ENCODE measurements around the gene NR4A1. TPM values are rescaled to one million over a fixed set of nuclear protein-coding genes. Genes with fewer than 3 reads are reported as not detected.

The NR4A1 gene
- total RNA-seq, 2 donors from 2014 or later = 79.2 to 133 TPM

GRCh38 chr12:52053536-52054209 lies 2.4 kb downstream of the NR4A1 start:
- Mint-ChIP-seq H3K27ac (peak overlapping the region; percentile 96), H3K4me3 (peak overlapping the region; percentile 47), H3K36me3 (ENCODE audit: low read depth) (peaks cover 2% of the 10 kb centered on the region), H3K4me1 (peaks cover 26% of the 10 kb centered on the region), H3K27me3 (peaks cover 7% of the 10 kb centered on the region)
- DNase-seq (no peak), ATAC-seq (no peak)
- no peaks in the 10 kb centered on the region for H3K9me3 ChIP-seq (ENCODE audit: control insufficient read depth, low read length, poor library complexity, severe bottlenecking)

- no peak for ATAC-seq
Measured at GRCh38 chr12:52054231-52054832, 3.1 kb downstream of the NR4A1 start.

DNA sequence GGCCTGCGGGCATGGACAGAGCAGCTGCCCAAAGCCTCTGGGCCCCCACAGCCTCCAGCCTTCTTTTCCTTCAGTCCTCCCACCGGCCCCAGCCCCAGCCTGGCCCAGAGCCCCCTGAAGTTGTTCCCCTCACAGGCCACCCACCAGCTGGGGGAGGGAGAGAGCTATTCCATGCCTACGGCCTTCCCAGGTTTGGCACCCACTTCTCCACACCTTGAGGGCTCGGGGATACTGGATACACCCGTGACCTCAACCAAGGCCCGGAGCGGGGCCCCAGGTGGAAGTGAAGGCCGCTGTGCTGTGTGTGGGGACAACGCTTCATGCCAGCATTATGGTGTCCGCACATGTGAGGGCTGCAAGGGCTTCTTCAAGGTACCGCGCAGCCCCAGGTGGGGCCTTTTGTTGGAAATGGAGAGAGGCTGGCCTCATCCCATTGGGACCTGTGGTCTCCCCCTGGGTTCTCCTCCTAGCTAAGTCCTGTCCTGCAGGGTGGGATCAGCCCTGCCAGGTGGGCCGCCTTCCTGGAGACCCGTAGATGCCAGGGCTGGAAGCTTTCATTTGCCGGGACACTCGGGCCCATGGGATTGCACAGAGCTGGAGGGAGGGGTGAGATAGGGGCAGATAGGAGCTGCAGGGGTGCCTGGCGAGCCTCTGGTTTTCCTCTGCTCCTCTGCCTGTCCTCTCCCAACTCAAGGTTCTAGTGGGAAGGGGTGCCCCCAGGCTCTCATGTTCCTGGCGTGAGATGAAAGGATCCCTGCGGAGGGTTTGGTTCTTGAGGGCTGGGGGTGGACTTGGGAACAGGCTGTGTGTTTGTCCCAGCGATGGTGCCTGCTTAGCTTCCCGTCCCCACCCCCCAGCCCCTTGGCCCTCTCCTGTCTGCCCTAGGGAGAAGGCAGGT lies 3.8 kb downstream of the NR4A1 start:
- no peaks in the 10 kb centered on the region for H3K9me3 ChIP-seq (ENCODE audit: control insufficient read depth, low read length, poor library complexity, severe bottlenecking)
- DNase-seq (no peak), ATAC-seq (no peak)
- peaks cover 16% of the 10 kb centered on the region for H3K4me1 Mint-ChIP-seq
- H3K27ac Mint-ChIP-seq = peak overlapping the region; percentile 39
- no peaks in the 10 kb centered on the region for H3K36me3 Mint-ChIP-seq (ENCODE audit: low read depth)
- no peaks in the 10 kb centered on the region for H3K27me3 Mint-ChIP-seq
- H3K4me3 Mint-ChIP-seq = no peak overlapping the region

More at GRCh38 chr12:52054231-52054832, 3.1 kb downstream of the NR4A1 start:
- Mint-ChIP-seq H3K4me3 (no peak overlapping the region), H3K27me3 (peaks cover 3% of the 10 kb centered on the region), H3K4me1 (peaks cover 24% of the 10 kb centered on the region), H3K27ac (peak overlapping the region; percentile 39), H3K36me3 (ENCODE audit: low read depth) (no peaks in the 10 kb centered on the region)
- DNase-seq = no peak
- no peaks in the 10 kb centered on the region for H3K9me3 ChIP-seq (ENCODE audit: control insufficient read depth, low read length, poor library complexity, severe bottlenecking)

DNA sequence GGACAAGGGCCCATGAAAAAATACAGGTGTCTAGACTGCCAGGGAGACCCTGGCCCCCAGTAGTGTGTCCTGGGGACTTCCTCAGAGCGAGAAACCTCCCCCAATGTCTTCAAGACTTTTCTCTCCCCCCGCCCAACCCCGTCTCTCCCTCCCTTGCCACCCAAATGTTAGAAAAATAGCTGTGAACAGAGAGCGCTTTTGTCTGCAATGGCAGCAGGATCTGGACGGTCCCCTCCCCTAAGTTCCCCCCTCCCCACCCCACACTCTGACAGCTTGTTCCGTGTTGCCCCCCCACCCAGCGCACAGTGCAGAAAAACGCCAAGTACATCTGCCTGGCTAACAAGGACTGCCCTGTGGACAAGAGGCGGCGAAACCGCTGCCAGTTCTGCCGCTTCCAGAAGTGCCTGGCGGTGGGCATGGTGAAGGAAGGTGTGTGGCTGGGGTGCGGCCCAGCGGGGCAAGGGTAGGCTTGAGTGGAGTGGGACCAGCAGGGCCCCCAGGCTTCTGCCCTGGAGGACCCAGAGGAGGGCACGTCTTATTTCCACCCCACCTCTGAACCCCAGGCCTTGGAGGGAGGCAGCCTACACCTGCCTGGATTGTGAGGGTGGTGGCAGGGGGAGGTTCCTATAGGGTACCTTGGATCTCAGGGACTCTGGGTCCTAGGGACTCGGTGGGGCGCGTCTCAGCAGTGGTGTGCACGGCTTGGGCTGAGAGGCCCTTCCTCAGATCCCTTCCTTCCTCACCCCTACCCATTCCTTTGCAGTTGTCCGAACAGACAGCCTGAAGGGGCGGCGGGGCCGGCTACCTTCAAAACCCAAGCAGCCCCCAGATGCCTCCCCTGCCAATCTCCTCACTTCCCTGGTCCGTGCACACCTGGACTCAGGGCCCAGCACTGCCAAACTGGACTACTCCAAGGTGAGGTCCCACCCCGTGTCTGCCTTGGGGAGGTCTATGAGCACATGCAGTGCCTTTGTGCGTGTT lies 4.8 kb downstream of the NR4A1 start:
- DNase-seq (no peak), ATAC-seq (no peak)
- no peak overlapping the region for H3K27ac Mint-ChIP-seq
- peaks cover 14% of the 10 kb centered on the region for H3K4me1 Mint-ChIP-seq
- no peaks in the 10 kb centered on the region for H3K27me3 Mint-ChIP-seq
- no peaks in the 10 kb centered on the region for H3K36me3 Mint-ChIP-seq (ENCODE audit: low read depth)
- no peaks in the 10 kb centered on the region for H3K9me3 ChIP-seq (ENCODE audit: control insufficient read depth, low read length, poor library complexity, severe bottlenecking)
- no peak overlapping the region for H3K4me3 Mint-ChIP-seq

GRCh38 chr12:52056801-52057637 lies 5.8 kb downstream of the NR4A1 start:
- no peaks in the 10 kb centered on the region for H3K27me3 Mint-ChIP-seq
- peak overlapping the region; percentile 9 for H3K4me3 Mint-ChIP-seq
- ATAC-seq = no peak
- H3K4me1 Mint-ChIP-seq = peaks cover 6% of the 10 kb centered on the region
- DNase-seq = no peak
- H3K36me3 Mint-ChIP-seq (ENCODE audit: low read depth) = no peaks in the 10 kb centered on the region
- H3K9me3 ChIP-seq (ENCODE audit: control insufficient read depth, low read length, poor library complexity, severe bottlenecking) = no peaks in the 10 kb centered on the region
- H3K27ac Mint-ChIP-seq = no peak overlapping the region

- no peak for ATAC-seq
- DNase-seq = no peak
- H3K9me3 ChIP-seq (ENCODE audit: control insufficient read depth, low read length, poor library complexity, severe bottlenecking) = no peaks in the 10 kb centered on the region
- Mint-ChIP-seq H3K27ac (no peak overlapping the region), H3K4me1 (no peaks in the 10 kb centered on the region), H3K27me3 (no peaks in the 10 kb centered on the region), H3K36me3 (ENCODE audit: low read depth) (no peaks in the 10 kb centered on the region), H3K4me3 (no peak overlapping the region)
Measured at GRCh38 chr12:52057638-52058576, 6.7 kb downstream of the NR4A1 start.

DNA sequence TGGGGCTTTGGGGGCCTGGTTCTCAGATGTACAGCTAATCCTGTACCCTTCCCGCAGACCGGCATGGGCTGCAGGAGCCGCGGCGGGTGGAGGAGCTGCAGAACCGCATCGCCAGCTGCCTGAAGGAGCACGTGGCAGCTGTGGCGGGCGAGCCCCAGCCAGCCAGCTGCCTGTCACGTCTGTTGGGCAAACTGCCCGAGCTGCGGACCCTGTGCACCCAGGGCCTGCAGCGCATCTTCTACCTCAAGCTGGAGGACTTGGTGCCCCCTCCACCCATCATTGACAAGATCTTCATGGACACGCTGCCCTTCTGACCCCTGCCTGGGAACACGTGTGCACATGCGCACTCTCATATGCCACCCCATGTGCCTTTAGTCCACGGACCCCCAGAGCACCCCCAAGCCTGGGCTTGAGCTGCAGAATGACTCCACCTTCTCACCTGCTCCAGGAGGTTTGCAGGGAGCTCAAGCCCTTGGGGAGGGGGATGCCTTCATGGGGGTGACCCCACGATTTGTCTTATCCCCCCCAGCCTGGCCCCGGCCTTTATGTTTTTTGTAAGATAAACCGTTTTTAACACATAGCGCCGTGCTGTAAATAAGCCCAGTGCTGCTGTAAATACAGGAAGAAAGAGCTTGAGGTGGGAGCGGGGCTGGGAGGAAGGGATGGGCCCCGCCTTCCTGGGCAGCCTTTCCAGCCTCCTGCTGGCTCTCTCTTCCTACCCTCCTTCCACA lies 7.6 kb downstream of the NR4A1 start:
- no peaks in the 10 kb centered on the region for H3K36me3 Mint-ChIP-seq (ENCODE audit: low read depth)
- H3K4me1 Mint-ChIP-seq = no peaks in the 10 kb centered on the region
- DNase-seq (no peak), ATAC-seq (no peak)
- H3K9me3 ChIP-seq (ENCODE audit: control insufficient read depth, low read length, poor library complexity, severe bottlenecking) = no peaks in the 10 kb centered on the region
- no peak overlapping the region for H3K4me3 Mint-ChIP-seq
- no peaks in the 10 kb centered on the region for H3K27me3 Mint-ChIP-seq
- no peak overlapping the region for H3K27ac Mint-ChIP-seq

DNA sequence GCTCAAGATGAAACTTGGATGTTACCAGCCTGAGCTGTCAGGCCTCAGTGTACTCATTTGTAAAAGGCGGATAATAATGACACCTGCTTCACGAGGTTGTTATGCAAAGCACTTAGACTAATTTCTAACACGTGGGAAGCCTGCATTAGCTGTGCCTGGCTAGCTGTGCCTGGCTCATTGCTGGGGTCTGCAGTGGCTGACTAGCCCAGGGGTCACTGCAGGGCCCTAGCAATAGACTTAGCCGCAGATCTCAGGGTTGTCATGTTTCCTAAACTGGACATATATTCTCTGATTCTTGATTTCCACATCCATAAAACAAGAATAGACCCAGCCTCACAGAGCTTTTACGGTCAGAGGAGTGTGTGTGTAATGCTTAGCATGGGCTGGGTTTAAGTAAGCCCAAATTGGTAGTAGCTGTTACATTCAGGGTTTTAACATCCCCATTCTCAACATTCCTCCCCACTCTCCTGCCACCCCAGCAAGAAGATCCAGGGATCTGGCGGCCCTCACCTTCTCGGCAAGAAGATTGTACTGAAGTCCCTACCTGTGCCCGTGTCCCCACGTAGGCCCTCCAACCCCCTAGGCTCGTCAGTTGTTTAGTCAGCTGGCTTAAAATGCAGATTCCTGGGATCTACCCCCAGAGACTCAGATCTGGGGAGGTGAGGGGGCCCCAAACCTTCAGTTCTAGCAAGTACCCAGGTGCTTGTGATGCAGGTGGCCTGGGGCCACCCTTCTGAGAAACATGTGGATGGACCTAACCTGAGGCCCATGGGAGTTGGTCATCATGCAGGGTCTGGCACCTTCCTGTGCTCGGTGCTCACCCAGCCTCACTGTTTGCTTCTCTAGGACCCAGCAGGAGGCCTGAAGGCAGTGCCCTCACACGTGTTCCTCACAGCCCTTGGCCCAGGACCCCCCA lies 8.6 kb downstream of the NR4A1 start:
- no peak for DNase-seq
- H3K36me3 Mint-ChIP-seq (ENCODE audit: low read depth) = no peaks in the 10 kb centered on the region
- H3K4me1 Mint-ChIP-seq = no peaks in the 10 kb centered on the region
- peak; percentile 7 for ATAC-seq
- H3K4me3 Mint-ChIP-seq = no peak overlapping the region
- H3K27me3 Mint-ChIP-seq = no peaks in the 10 kb centered on the region
- no peaks in the 10 kb centered on the region for H3K9me3 ChIP-seq (ENCODE audit: control insufficient read depth, low read length, poor library complexity, severe bottlenecking)
- no peak overlapping the region for H3K27ac Mint-ChIP-seq

DNA sequence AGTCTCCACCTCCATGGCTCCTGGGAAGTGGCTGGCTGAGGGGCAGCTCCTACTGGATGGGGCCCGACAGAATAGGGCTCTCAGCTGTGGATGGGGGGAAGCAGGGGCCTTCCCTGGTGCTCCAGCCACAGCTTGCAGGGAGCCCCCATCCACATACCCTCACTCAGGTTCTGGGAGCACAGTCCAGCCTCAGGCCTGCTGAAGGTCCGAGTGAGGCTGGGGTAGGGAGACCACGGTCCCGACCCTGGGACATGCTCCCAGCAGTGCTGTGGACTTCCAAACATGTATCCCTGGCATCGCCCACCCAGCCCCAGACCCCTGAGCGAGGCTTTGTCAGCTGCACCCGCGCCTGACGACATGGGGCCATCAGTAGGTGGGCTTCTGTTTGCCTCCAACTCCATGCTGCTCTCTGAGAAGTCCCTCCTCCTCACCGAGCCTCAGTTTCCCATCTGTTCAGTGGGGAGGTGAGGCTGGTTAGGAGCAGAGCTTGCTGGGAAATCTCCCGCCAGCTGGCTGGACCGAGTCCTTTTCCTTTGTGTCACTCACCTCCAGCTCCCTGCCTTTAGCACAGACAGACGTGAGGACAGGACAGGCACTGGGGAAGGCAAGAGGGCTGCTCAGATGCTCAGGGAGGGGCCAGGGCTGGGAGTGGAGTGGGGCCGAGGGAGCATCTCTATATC lies 9.4 kb downstream of the NR4A1 start:
- H3K36me3 Mint-ChIP-seq (ENCODE audit: low read depth) = no peaks in the 10 kb centered on the region
- no peak overlapping the region for H3K4me3 Mint-ChIP-seq
- H3K4me1 Mint-ChIP-seq = no peaks in the 10 kb centered on the region
- H3K27ac Mint-ChIP-seq = no peak overlapping the region
- no peaks in the 10 kb centered on the region for H3K27me3 Mint-ChIP-seq
- no peak for ATAC-seq
- no peak for DNase-seq
- H3K9me3 ChIP-seq (ENCODE audit: control insufficient read depth, low read length, poor library complexity, severe bottlenecking) = no peaks in the 10 kb centered on the region
